Endothelial cell of umbilical vein (primary cell): ENCODE data around the gene SOX18. TPM values are rescaled to one million over a fixed set of nuclear protein-coding genes. Genes with fewer than 3 reads are reported as not detected.

Experiments
- BruUV-seq: library from RNA; stranded (reverse); fragments of 400-500 nt; replicated peaks from 2 replicates; lab custom pipeline; 2021; lab: Mats Ljungman, UMichigan
- CTCF ChIA-PET: fragments of 300-600, 350-600 bp; sonication (Branson Sonifier 250); formaldehyde crosslinking; loops from one replicate; lab custom pipeline; 2021; ENCODE audit warnings: antibody characterized with exemption, inconsistent platforms; lab: Charles Lee
- POLR2A ChIA-PET: fragments of 300-600, 350-600 bp; sonication (Branson Sonifier 250); formaldehyde crosslinking; loops from one replicate; lab custom pipeline; 2021; ENCODE audit warnings: antibody characterized with exemption, inconsistent platforms; lab: Charles Lee
- DNase-seq: peaks from one replicate; pipeline ENCODE4 v3.0.0-alpha.2; 2011; ENCODE audit warnings: low read depth, low spot score
- FAIRE-seq: peaks from 2 replicates; lab custom pipeline; 2011; peaks lifted over from hg19 to GRCh38; lab: Jason Lieb, UNC
- H2AFZ ChIP-seq: 2 replicates; pipeline ENCODE4 v1.6.0; 2012; ENCODE audit warnings: low read depth, low read length, control low read depth, inconsistent platforms
- H3K27ac ChIP-seq: 2 replicates; pipeline ENCODE4 v1.5.1; 2011; ENCODE audit warnings: low read depth, mild to moderate bottlenecking, control low read depth, low read length, moderate library complexity; ENCODE audit not compliant: insufficient read depth
- H3K27me3 ChIP-seq, 2 experiments: 2 replicates each; pipeline versions ENCODE4 v1.6.0 to v1.6.1; 2011; ENCODE audit warnings: low read length in 2 of 2, mixed read lengths in 1 of 2; ENCODE audit not compliant: control insufficient read depth in 2 of 2, insufficient read depth in 2 of 2
- H3K36me3 ChIP-seq, 2 experiments: 2 replicates in 1 of 2; 3 replicates in 1 of 2; pipeline ENCODE4 v1.5.1; 2011; ENCODE audit warnings: low read length in 2 of 2, mild to moderate bottlenecking in 1 of 2, moderate library complexity in 1 of 2; ENCODE audit not compliant: control insufficient read depth in 2 of 2, insufficient read depth in 2 of 2; ENCODE audit errors: extremely low read depth in 1 of 2
- H3K4me1 ChIP-seq: 3 replicates; pipeline ENCODE4 v1.5.1; 2011; ENCODE audit warnings: mild to moderate bottlenecking, low read length; ENCODE audit not compliant: control insufficient read depth, insufficient read depth; ENCODE audit errors: extremely low read depth
- H3K4me2 ChIP-seq: 2 replicates; pipeline ENCODE4 v1.6.1; 2011; ENCODE audit warnings: low read length, control low read depth, mixed read lengths; ENCODE audit not compliant: insufficient read depth
- H3K4me3 ChIP-seq, 3 experiments: fragments of 200-600 bp in 1 of 3; sonication (generic), shearing (Covaris generic) in 1 of 3; replicated peaks in 1 of 3; 2 replicates each; pipeline ENCODE4 v1.5.1; 2011 to 2016; ENCODE audit warnings: control low read depth in 3 of 3, low read length in 3 of 3, mild to moderate bottlenecking in 2 of 3, inconsistent platforms in 1 of 3, low read depth in 1 of 3, moderate library complexity in 1 of 3; ENCODE audit not compliant: insufficient read depth in 1 of 3
- H3K79me2 ChIP-seq: 2 replicates; pipeline ENCODE4 v1.6.0; 2012; ENCODE audit warnings: low read length, inconsistent platforms; ENCODE audit not compliant: control insufficient read depth, insufficient read depth
- H3K9ac ChIP-seq: replicated peaks from 2 replicates; pipeline ENCODE3; 2011; ENCODE audit warnings: low read length, control low read depth; ENCODE audit not compliant: insufficient read depth; ENCODE audit errors: extremely low read depth
- H3K9me1 ChIP-seq: replicated peaks from 3 replicates; pipeline ENCODE4 v1.6.0; 2011; ENCODE audit warnings: mild to moderate bottlenecking, low read length; ENCODE audit not compliant: control insufficient read depth, insufficient read depth; ENCODE audit errors: extremely low read depth
- H3K9me3 ChIP-seq: replicated peaks from 2 replicates; pipeline ENCODE4 v1.5.1; 2012; ENCODE audit warnings: low read length, inconsistent platforms; ENCODE audit not compliant: control insufficient read depth, insufficient read depth
- H4K20me1 ChIP-seq: replicated peaks from 2 replicates; pipeline ENCODE3; 2011; ENCODE audit warnings: mild to moderate bottlenecking, low read length; ENCODE audit not compliant: control insufficient read depth, insufficient read depth; ENCODE audit errors: extremely low read depth
- EZH2 ChIP-seq: IDR thresholded peaks from 2 replicates; pipeline ENCODE4 v1.6.1; 2012; ENCODE audit warnings: borderline replicate concordance, low read depth, mild to moderate bottlenecking, moderate library complexity, low read length, inconsistent platforms; ENCODE audit not compliant: severe bottlenecking
- FOS ChIP-seq: IDR thresholded peaks from 2 replicates; pipeline ENCODE4 v1.6.1; 2011; ENCODE audit warnings: mild to moderate bottlenecking, low read length, moderate library complexity, borderline replicate concordance; ENCODE audit not compliant: insufficient read depth
- GATA2 ChIP-seq: IDR thresholded peaks from 2 replicates; pipeline ENCODE4 v1.7.0; 2011; ENCODE audit warnings: low read depth, mild to moderate bottlenecking, moderate library complexity, mixed read lengths, low read length; ENCODE audit not compliant: insufficient read length, insufficient read depth
- JUN ChIP-seq: IDR thresholded peaks from 2 replicates; pipeline ENCODE4 v1.6.1; 2011; ENCODE audit warnings: borderline replicate concordance, low read depth; ENCODE audit not compliant: insufficient read length, insufficient read depth
- dilution Hi-C: fragments of 300-500 bp; cut with MboI; formaldehyde crosslinking; loops from one replicate; pipeline ENCODE4 v1.15.0; 2019; ENCODE audit warnings: low sequenced_read_pairs; ENCODE audit not compliant: extremely low pct_ligation_motif_present
- intact Hi-C: fragments of 100-400 bp; cut with micrococcal nuclease; formaldehyde crosslinking; loops from one replicate; pipeline ENCODE4 v1.10.0; 2022
- polyA plus RNA-seq, 4 experiments: library from polyadenylated mRNA; depleted of rRNA in 3 of 4; stranded (reverse) in 3 of 4; unstranded in 1 of 4; fragments of >200 nt; gene quantifications; 2 replicates each; pipeline versions ENCODE4 v1.2.1 to v1.2.3, GENCODE V29; 2011 to 2012; ENCODE audit warnings: missing spikeins in 1 of 4
- total RNA-seq: library from RNA; stranded (reverse); gene quantifications from 2 replicates; pipeline ENCODE4 v1.2.3, GENCODE V29; 2021
- TF ChIP-seq, protein P1 (sequence below): IDR thresholded peaks from 2 replicates; pipeline ENCODE4 v1.6.1; 2011; ENCODE audit not compliant: insufficient read depth, insufficient read length
- TF ChIP-seq, protein P2 (sequence below), 2 donors: IDR thresholded peaks; 1 replicate in 1 of 2; 2 replicates in 1 of 2; pipeline ENCODE4 v1.5.1; 2011; ENCODE audit warnings: low read length in 2 of 2, mild to moderate bottlenecking in 2 of 2, moderate library complexity in 2 of 2, control low read depth in 1 of 2, inconsistent platforms in 1 of 2, low read depth in 1 of 2; ENCODE audit not compliant: insufficient read depth in 1 of 2; ENCODE audit errors: extremely low read depth in 1 of 2

SOX18 gene
- total and polyA plus RNA-seq, 2 donors (not counting 3 experiments of a cell fraction or from before 2014, with no cell fraction given), result 20.9 to 175 TPM

- H3K4me1 ChIP-seq, result peaks cover 14% of the 10 kb centered on the region
- ChIA-PET CTCF (no interaction called here), POLR2A (no interaction called here)
- no peaks in the 10 kb centered on the region for H3K9me3 ChIP-seq
- H2AFZ ChIP-seq, result no peak overlapping the region
- no TSS peak for BruUV-seq
- no peak overlapping the region for H3K27ac ChIP-seq
- TF ChIP-seq, protein P1, sequence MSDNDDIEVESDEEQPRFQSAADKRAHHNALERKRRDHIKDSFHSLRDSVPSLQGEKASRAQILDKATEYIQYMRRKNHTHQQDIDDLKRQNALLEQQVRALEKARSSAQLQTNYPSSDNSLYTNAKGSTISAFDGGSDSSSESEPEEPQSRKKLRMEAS, result no peak
- TF ChIP-seq GATA2 (no peak), JUN (no peak), FOS (no peak), EZH2 (no peak)
- TF ChIP-seq, protein P2, sequence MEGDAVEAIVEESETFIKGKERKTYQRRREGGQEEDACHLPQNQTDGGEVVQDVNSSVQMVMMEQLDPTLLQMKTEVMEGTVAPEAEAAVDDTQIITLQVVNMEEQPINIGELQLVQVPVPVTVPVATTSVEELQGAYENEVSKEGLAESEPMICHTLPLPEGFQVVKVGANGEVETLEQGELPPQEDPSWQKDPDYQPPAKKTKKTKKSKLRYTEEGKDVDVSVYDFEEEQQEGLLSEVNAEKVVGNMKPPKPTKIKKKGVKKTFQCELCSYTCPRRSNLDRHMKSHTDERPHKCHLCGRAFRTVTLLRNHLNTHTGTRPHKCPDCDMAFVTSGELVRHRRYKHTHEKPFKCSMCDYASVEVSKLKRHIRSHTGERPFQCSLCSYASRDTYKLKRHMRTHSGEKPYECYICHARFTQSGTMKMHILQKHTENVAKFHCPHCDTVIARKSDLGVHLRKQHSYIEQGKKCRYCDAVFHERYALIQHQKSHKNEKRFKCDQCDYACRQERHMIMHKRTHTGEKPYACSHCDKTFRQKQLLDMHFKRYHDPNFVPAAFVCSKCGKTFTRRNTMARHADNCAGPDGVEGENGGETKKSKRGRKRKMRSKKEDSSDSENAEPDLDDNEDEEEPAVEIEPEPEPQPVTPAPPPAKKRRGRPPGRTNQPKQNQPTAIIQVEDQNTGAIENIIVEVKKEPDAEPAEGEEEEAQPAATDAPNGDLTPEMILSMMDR (IDR thresholded peaks at IDR 0.05; ENCODE audit: extremely low read depth in 1 of 2, insufficient read depth in 1 of 2, low read depth in 1 of 2, low read length in 2 of 2), result no peak
- no peak overlapping the region for H3K9ac ChIP-seq
- H3K27me3 ChIP-seq, result no peaks in the 10 kb centered on the region
- FAIRE-seq (no peak), DNase-seq (no peak)
- H3K4me3 ChIP-seq, result no peak overlapping the region
- H3K4me2 ChIP-seq, result no peak overlapping the region
- dilution Hi-C loops, result no loop called here
- H3K79me2 ChIP-seq, result peaks cover 6% of the 10 kb centered on the region
- no peaks in the 10 kb centered on the region for H4K20me1 ChIP-seq
- H3K36me3 ChIP-seq, result peaks cover 0 to 16% of the 10 kb centered on the region in 2 experiments
- intact Hi-C loops, result no loop called here
- no peaks in the 10 kb centered on the region for H3K9me1 ChIP-seq
Observed at GRCh38 chr20:64077541-64077875, 28.1 kb upstream of the SOX18 start.
